ENCODE data around the gene SHISAL1.

The SHISAL1 gene

DNA sequence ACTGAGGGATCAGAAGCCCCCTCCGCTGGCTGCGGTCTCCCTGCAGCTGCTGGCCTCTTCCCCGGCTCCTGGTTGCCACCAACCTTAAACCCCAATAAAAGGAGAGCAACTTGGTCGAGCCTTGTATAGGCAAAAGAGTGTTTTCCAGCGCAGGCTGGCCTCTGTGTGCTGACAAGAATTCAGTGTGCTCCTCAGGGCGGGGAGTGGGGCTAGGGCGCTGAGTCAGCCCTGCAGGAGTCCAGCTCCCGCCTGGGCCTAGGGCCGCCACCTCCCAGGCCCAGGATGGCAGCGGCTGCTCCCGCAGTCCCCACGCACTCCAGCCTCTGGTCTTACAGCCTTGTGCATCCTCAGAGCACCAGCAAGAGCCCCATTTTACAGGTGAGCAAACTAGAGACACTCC is at the start of gene SHISAL1:
TSS of gene SHISAL1 (minus strand) at position 186 of the 400 bp plus-strand sequence. CDS start 12,006 bp downstream, outside the sequence.
- H3K4me3 ChIP-seq (ENCODE audit: low read depth, low read length, poor library complexity, severe bottlenecking): no peak within 1 kb of the TSS
- TF ChIP-seq EZH2 (IDR thresholded peaks at IDR 0.05; ENCODE audit: borderline replicate concordance, low read length): no peak
- TF ChIP-seq, protein P1, sequence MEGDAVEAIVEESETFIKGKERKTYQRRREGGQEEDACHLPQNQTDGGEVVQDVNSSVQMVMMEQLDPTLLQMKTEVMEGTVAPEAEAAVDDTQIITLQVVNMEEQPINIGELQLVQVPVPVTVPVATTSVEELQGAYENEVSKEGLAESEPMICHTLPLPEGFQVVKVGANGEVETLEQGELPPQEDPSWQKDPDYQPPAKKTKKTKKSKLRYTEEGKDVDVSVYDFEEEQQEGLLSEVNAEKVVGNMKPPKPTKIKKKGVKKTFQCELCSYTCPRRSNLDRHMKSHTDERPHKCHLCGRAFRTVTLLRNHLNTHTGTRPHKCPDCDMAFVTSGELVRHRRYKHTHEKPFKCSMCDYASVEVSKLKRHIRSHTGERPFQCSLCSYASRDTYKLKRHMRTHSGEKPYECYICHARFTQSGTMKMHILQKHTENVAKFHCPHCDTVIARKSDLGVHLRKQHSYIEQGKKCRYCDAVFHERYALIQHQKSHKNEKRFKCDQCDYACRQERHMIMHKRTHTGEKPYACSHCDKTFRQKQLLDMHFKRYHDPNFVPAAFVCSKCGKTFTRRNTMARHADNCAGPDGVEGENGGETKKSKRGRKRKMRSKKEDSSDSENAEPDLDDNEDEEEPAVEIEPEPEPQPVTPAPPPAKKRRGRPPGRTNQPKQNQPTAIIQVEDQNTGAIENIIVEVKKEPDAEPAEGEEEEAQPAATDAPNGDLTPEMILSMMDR (IDR thresholded peaks at IDR 0.05; ENCODE audit: low read length): no peak
- no peaks in the 10 kb centered on the region for H3K79me2 ChIP-seq (ENCODE audit: insufficient read depth, low read length)
- H3K9me2 ChIP-seq (ENCODE audit: low read depth, low read length): no peaks in the 10 kb centered on the region
- H3F3A ChIP-seq (ENCODE audit: insufficient read depth, low read length): no peaks in the 10 kb centered on the region
- H3K36me3 ChIP-seq (ENCODE audit: insufficient read depth, low read length): no peaks in the 10 kb centered on the region
- H2AFZ ChIP-seq (ENCODE audit: low read length): no peak within 1 kb of the TSS
- H3K9me3 ChIP-seq (ENCODE audit: low read length): no peaks in the 10 kb centered on the region
- H3K27ac ChIP-seq (ENCODE audit: low read depth, low read length, poor library complexity, severe bottlenecking): no peak within 1 kb of the TSS
- no peak within 1 kb of the TSS for H3K4me2 ChIP-seq (ENCODE audit: low read length)
- H3K27me3 ChIP-seq (ENCODE audit: insufficient read depth, low read length): 0 out of 2 replicates have a peak, but pooled peaks cover 7% of the 10 kb centered on the region
- no peaks in the 10 kb centered on the region for H4K20me1 ChIP-seq (ENCODE audit: insufficient read depth, low read length)
- H3K4me1 ChIP-seq (ENCODE audit: insufficient read depth, low read length, severe bottlenecking): no peaks in the 10 kb centered on the region
- no peak within 1 kb of the TSS for H3K9ac ChIP-seq (ENCODE audit: low read length)

DNA sequence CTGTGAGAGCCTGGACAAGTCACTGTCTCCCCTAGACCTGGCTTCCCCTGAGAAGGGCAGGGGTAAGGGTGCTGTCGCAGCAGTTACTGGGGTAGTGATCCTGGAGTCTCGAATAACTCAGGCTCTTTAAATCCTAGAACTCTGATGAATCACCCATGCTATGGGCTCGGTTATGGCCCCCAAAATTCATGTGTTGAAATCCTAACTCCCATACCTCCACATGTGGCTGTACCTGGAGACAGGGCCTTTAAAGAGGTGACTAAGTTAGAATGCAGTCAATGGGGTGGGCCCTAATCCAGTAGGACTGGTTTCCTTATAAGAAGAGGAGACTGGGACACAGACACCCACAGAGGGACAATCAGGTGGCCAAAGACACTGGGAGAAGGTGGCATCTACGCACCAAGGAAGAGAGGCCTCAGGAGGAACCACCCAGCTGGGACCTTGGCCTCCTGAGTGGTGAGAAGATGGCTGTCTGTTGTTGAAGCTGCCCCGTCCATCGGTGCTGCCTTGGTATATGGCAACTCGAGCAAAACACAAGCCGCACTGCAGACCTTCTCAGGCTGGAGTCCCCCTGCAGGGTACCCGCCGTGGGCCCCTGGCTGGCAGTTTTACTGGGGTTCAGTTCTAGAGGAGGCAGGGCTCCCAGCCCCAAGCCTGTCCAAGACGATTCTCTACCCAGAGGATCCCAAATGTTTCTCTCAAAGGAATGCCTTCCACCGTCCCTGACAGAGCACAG is 48.8 kb upstream of the SHISAL1 start:
- Histone ChIP-seq H3K27me3 (ENCODE audit: insufficient read depth, low read length) (no peaks in the 10 kb centered on the region), H3K9ac (ENCODE audit: low read length) (no peak overlapping the region), H3K4me1 (ENCODE audit: insufficient read depth, low read length, severe bottlenecking) (no peaks in the 10 kb centered on the region), H3K9me3 (ENCODE audit: low read length) (no peaks in the 10 kb centered on the region), H3K27ac (ENCODE audit: low read depth, low read length, poor library complexity, severe bottlenecking) (no peak overlapping the region), H3K9me2 (ENCODE audit: low read depth, low read length) (no peaks in the 10 kb centered on the region), H4K20me1 (ENCODE audit: insufficient read depth, low read length) (no peaks in the 10 kb centered on the region), H3F3A (ENCODE audit: insufficient read depth, low read length) (no peaks in the 10 kb centered on the region), H3K79me2 (ENCODE audit: insufficient read depth, low read length) (no peaks in the 10 kb centered on the region), H3K4me3 (ENCODE audit: low read depth, low read length, poor library complexity, severe bottlenecking) (no peak overlapping the region), H2AFZ (ENCODE audit: low read length) (no peak overlapping the region), H3K4me2 (ENCODE audit: low read length) (no peak overlapping the region), H3K36me3 (ENCODE audit: insufficient read depth, low read length) (no peaks in the 10 kb centered on the region)
- TF ChIP-seq EZH2 (IDR thresholded peaks at IDR 0.05; ENCODE audit: borderline replicate concordance, low read length): no peak
- TF ChIP-seq, protein P1 (IDR thresholded peaks at IDR 0.05; ENCODE audit: low read length): no peak

DNA sequence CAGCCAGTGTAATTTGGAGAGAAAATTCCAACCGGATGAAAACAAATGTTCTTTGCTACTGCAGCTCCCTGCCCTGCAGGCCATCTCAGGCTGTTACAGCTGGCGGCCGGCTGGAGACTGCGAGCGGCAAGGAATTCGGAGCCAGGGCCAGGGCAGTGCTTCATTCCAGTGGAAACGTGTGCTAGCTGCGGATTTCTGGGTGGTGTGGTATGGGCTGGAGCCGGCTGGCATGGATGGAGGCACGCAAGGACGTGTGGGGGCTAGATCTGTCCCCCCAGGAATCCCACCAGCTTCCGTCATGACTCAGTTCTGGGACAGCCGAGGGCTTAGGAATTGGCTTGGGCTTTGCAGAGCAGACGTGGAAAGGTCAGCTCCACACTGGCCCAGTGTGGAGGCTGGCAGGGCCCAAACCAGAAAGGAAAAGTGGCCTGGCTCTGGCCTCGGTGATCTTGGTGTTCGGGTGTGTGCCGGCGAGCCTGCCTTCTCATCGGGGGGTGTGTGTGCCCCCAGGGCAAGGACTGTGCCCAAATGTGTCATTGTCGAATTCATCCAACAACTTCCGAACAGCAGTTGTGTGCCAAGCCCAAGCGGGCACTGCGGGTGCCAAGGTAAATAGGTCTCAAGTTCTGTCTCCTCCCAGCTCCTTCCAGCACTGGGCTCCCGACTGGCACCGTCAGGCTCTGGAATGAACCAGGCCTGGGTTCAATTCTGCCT is 48.1 kb upstream of the SHISAL1 start:
- no peaks in the 10 kb centered on the region for H3F3A ChIP-seq (ENCODE audit: insufficient read depth, low read length)
- no peak overlapping the region for H2AFZ ChIP-seq (ENCODE audit: low read length)
- no peaks in the 10 kb centered on the region for H4K20me1 ChIP-seq (ENCODE audit: insufficient read depth, low read length)
- H3K4me3 ChIP-seq (ENCODE audit: low read depth, low read length, poor library complexity, severe bottlenecking): no peak overlapping the region
- H3K9me2 ChIP-seq (ENCODE audit: low read depth, low read length): no peaks in the 10 kb centered on the region
- no peak overlapping the region for H3K27ac ChIP-seq (ENCODE audit: low read depth, low read length, poor library complexity, severe bottlenecking)
- TF ChIP-seq, protein P1 (IDR thresholded peaks at IDR 0.05; ENCODE audit: low read length): no peak
- TF ChIP-seq EZH2 (IDR thresholded peaks at IDR 0.05; ENCODE audit: borderline replicate concordance, low read length): no peak
- no peak overlapping the region for H3K9ac ChIP-seq (ENCODE audit: low read length)
- no peaks in the 10 kb centered on the region for H3K9me3 ChIP-seq (ENCODE audit: low read length)
- H3K27me3 ChIP-seq (ENCODE audit: insufficient read depth, low read length): no peaks in the 10 kb centered on the region
- no peaks in the 10 kb centered on the region for H3K79me2 ChIP-seq (ENCODE audit: insufficient read depth, low read length)
- H3K4me2 ChIP-seq (ENCODE audit: low read length): no peak overlapping the region
- no peaks in the 10 kb centered on the region for H3K4me1 ChIP-seq (ENCODE audit: insufficient read depth, low read length, severe bottlenecking)
- no peaks in the 10 kb centered on the region for H3K36me3 ChIP-seq (ENCODE audit: insufficient read depth, low read length)
